Loucy (cell line): Measurements from ENCODE around the gene SLBP.

ENCODE experiments used
- H2AFZ ChIP-seq: fragments of 200-600 bp; sonication (generic); 2 replicates; pipeline ENCODE4 v1.6.0; 2016; ENCODE audit warnings: antibody characterized with exemption, mild to moderate bottlenecking, low read length, moderate library complexity
- H3F3A ChIP-seq: fragments of 200-600 bp; 2 replicates; pipeline ENCODE4 v1.6.0; 2016; ENCODE audit warnings: antibody characterized with exemption, low read depth, mild to moderate bottlenecking
- H3K27me3 ChIP-seq: fragments of 200-600 bp; sonication (generic); 2 replicates; pipeline ENCODE4 v1.6.1; 2014; ENCODE audit warnings: low read length, mild to moderate bottlenecking; ENCODE audit not compliant: insufficient read depth, poor library complexity, severe bottlenecking
- H3K36me3 ChIP-seq: fragments of 200-600 bp; sonication (generic); 2 replicates; pipeline ENCODE4 v1.6.1; 2016; ENCODE audit warnings: low read length; ENCODE audit not compliant: insufficient read depth
- H3K4me1 ChIP-seq: fragments of 200-600 bp; sonication (generic); 2 replicates; pipeline ENCODE4 v1.5.1; 2014; ENCODE audit warnings: low read length, mild to moderate bottlenecking; ENCODE audit not compliant: insufficient read depth, poor library complexity, severe bottlenecking
- H3K4me2 ChIP-seq: fragments of 200-600 bp; sonication (generic); 2 replicates; pipeline ENCODE4 v1.6.0; 2014; ENCODE audit warnings: antibody characterized with exemption, low read length, low read depth, mild to moderate bottlenecking; ENCODE audit not compliant: poor library complexity, severe bottlenecking
- H3K4me3 ChIP-seq: fragments of 200-600 bp; sonication (generic); 2 replicates; pipeline ENCODE4 v1.5.1; 2014; ENCODE audit warnings: low read length, mild to moderate bottlenecking, mixed read lengths; ENCODE audit not compliant: poor library complexity, severe bottlenecking
- H3K79me2 ChIP-seq: fragments of 200-600 bp; sonication (generic); 2 replicates; pipeline ENCODE4 v1.6.1; 2014; ENCODE audit warnings: low read length; ENCODE audit not compliant: insufficient read depth
- H3K9ac ChIP-seq: fragments of 200-600 bp; sonication (generic); 2 replicates; pipeline ENCODE4 v1.6.0; 2014; ENCODE audit warnings: mild to moderate bottlenecking, low read depth, low read length, moderate library complexity; ENCODE audit not compliant: poor library complexity, severe bottlenecking
- H3K9me2 ChIP-seq: fragments of 200-600 bp; sonication (generic); replicated peaks from 2 replicates; pipeline ENCODE4 v1.6.1; 2016; ENCODE audit warnings: low read depth, low read length, mixed read lengths
- H3K9me3 ChIP-seq: fragments of 200-600 bp; sonication (generic); 2 replicates; pipeline ENCODE4 v1.6.1; 2014; ENCODE audit warnings: mild to moderate bottlenecking, antibody characterized with exemption, low read length, low read depth; ENCODE audit not compliant: insufficient read depth
- H4K20me1 ChIP-seq: fragments of 200-600 bp; sonication (generic); 2 replicates; pipeline ENCODE4 v1.6.0; 2014; ENCODE audit warnings: antibody characterized with exemption, low read length, mild to moderate bottlenecking; ENCODE audit not compliant: insufficient read depth, poor library complexity, severe bottlenecking
- EZH2phosphoT487 ChIP-seq: fragments of 200-600 bp; IDR thresholded peaks from 2 replicates; pipeline ENCODE4 v1.6.1; 2018; ENCODE audit warnings: antibody characterized with exemption, mild to moderate bottlenecking, moderate library complexity, borderline replicate concordance
- TF ChIP-seq, protein P1 (sequence below): fragments of 200-600 bp; sonication (generic); conservative IDR thresholded peaks from 2 replicates; pipeline ENCODE4 v1.5.1; 2014; ENCODE audit warnings: mild to moderate bottlenecking, antibody characterized with exemption, low read length

Gene SLBP

DNA sequence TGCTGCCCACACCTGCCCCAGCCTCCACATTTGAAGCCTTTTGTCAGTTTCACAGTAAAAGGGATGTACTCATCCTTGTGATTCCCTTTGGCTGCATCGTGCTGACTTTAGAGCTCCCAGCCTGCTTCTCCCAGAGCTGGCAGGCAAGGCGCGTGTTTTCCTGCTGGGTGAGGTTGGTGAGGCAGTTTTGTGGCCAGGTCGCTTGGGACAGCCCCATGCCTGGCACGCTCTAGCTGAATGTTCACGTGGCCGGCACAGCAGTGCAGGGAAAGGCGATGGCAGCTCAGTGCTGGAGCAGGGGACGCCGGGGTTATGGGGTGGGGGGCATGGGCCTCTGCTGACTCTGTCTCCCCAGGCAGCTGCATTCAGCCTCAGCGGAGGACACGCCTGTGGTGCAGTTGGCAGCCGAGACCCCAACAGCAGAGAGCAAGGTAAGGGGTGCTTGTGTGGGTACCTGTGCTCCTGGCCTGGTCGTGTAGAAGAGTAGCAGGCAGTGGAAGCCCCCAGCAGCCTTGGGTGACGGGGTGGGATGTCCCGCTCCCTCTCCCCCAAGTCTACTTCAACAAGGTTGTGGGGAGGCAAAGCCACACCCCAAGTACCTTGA lies 18.5 kb upstream of the SLBP start:
- Histone ChIP-seq H4K20me1 (peaks cover 33% of the 10 kb centered on the region), H3K27me3 (no peaks in the 10 kb centered on the region), H3F3A (no peaks in the 10 kb centered on the region), H3K9ac (no peak overlapping the region), H3K4me1 (peaks cover 9% of the 10 kb centered on the region), H2AFZ (no peak overlapping the region), H3K4me2 (no peak overlapping the region), H3K4me3 (no peak overlapping the region), H3K79me2 (peaks cover 65% of the 10 kb centered on the region), H3K9me2 (no peaks in the 10 kb centered on the region), H3K9me3 (no peaks in the 10 kb centered on the region), H3K36me3 (peaks cover 88% of the 10 kb centered on the region; the same call in 1 of the 2 replicates)
- TF ChIP-seq, protein P1, sequence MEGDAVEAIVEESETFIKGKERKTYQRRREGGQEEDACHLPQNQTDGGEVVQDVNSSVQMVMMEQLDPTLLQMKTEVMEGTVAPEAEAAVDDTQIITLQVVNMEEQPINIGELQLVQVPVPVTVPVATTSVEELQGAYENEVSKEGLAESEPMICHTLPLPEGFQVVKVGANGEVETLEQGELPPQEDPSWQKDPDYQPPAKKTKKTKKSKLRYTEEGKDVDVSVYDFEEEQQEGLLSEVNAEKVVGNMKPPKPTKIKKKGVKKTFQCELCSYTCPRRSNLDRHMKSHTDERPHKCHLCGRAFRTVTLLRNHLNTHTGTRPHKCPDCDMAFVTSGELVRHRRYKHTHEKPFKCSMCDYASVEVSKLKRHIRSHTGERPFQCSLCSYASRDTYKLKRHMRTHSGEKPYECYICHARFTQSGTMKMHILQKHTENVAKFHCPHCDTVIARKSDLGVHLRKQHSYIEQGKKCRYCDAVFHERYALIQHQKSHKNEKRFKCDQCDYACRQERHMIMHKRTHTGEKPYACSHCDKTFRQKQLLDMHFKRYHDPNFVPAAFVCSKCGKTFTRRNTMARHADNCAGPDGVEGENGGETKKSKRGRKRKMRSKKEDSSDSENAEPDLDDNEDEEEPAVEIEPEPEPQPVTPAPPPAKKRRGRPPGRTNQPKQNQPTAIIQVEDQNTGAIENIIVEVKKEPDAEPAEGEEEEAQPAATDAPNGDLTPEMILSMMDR, result no peak
- no peak for TF ChIP-seq EZH2phosphoT487

DNA sequence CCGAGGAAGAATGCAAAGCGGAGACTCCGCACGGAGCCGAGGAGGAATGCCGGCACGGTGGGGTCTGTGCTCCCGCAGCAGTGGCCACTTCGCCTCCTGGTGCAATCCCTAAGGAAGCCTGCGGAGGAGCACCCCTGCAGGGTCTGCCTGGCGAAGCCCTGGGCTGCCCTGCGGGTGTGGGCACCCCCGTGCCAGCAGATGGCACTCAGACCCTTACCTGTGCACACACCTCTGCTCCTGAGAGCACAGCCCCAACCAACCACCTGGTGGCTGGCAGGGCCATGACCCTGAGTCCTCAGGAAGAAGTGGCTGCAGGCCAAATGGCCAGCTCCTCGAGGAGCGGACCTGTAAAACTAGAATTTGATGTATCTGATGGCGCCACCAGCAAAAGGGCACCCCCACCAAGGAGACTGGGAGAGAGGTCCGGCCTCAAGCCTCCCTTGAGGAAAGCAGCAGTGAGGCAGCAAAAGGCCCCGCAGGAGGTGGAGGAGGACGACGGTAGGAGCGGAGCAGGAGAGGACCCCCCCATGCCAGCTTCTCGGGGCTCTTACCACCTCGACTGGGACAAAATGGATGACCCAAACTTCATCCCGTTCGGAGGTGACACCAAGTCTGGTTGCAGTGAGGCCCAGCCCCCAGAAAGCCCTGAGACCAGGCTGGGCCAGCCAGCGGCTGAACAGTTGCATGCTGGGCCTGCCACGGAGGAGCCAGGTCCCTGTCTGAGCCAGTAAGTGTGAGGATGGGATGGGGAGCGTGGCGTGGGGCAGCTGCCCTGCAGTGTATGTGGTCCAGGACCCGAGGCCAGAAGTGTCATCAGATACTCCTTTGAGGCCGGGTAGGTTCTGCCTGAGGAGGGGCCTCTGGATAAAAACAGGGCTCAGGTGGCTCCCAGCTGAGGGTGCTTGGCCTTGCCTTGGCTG lies 16.2 kb upstream of the SLBP start:
- no peak for TF ChIP-seq EZH2phosphoT487
- TF ChIP-seq, protein P1, result no peak
- H3K9ac ChIP-seq, result peak overlapping the region; percentile 16

DNA sequence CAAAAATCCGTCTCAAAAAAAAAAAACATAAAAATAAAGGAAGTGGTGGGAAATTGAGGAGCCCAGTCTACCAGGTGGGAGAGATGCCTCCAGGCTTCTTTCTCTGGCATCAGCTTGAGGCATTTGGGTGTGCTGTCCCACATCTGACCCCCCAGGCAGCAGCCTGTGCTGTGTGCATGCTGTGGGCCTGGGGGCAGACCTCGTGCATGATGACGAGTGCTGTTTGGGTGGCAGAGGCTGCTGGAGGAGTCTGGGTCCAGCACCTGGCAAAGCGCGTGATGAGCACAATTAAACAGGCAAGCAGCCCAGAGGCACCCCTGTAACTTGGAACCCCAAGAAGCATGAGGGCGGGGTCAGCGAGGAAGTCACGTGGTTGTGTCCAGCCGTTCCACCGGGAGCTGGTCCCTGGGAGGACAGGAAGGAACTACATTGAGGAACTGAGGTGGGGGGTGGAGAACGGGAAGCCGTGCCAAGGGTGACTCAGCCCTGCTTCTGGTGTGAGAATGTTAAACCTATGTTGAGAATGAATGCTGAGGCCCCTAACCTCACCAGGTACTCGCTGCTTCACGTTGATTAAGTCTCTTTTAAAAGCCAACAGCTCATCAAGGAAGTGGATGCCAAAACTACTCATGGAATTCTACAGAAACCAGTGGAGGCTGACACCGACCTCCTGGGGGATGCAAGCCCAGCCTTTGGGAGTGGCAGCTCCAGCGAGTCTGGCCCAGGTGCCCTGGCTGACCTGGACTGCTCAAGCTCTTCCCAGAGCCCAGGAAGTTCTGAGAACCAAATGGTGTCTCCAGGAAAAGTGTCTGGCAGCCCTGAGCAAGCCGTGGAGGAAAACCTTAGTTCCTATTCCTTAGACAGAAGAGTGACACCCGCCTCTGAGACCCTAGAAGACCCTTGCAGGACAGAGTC lies 15.3 kb upstream of the SLBP start:
- H4K20me1 ChIP-seq, result peaks cover 53% of the 10 kb centered on the region
- no peak overlapping the region for H2AFZ ChIP-seq
- no peaks in the 10 kb centered on the region for H3K9me2 ChIP-seq
- no peaks in the 10 kb centered on the region for H3F3A ChIP-seq
- H3K36me3 ChIP-seq, result peaks cover 79% of the 10 kb centered on the region; the same call in 1 of the 2 replicates
- no peaks in the 10 kb centered on the region for H3K9me3 ChIP-seq
- peak overlapping the region; percentile 56 for H3K9ac ChIP-seq
- TF ChIP-seq, protein P1, result no peak
- no peak for TF ChIP-seq EZH2phosphoT487
- H3K4me3 ChIP-seq, result no peak overlapping the region
- no peaks in the 10 kb centered on the region for H3K27me3 ChIP-seq
- peaks cover 19% of the 10 kb centered on the region for H3K4me1 ChIP-seq
- peaks cover 93% of the 10 kb centered on the region for H3K79me2 ChIP-seq
- H3K4me2 ChIP-seq, result no peak overlapping the region

More for the DNA sequence above, 16.2 kb upstream of the SLBP start:
- H4K20me1 ChIP-seq, result peaks cover 44% of the 10 kb centered on the region
- H3K4me3 ChIP-seq, result peak overlapping the region; percentile 2
- no peaks in the 10 kb centered on the region for H3K9me3 ChIP-seq
- H3K27me3 ChIP-seq, result no peaks in the 10 kb centered on the region
- H3K4me2 ChIP-seq, result peak overlapping the region; percentile 37
- peaks cover 88% of the 10 kb centered on the region for H3K79me2 ChIP-seq
- peaks cover 85% of the 10 kb centered on the region; the same call in 1 of the 2 replicates for H3K36me3 ChIP-seq
- peaks cover 13% of the 10 kb centered on the region for H3K4me1 ChIP-seq
- H3K9me2 ChIP-seq, result no peaks in the 10 kb centered on the region
- no peak overlapping the region for H2AFZ ChIP-seq
- no peaks in the 10 kb centered on the region for H3F3A ChIP-seq
